Measurements from ENCODE around the gene MRPL40.

DNA sequence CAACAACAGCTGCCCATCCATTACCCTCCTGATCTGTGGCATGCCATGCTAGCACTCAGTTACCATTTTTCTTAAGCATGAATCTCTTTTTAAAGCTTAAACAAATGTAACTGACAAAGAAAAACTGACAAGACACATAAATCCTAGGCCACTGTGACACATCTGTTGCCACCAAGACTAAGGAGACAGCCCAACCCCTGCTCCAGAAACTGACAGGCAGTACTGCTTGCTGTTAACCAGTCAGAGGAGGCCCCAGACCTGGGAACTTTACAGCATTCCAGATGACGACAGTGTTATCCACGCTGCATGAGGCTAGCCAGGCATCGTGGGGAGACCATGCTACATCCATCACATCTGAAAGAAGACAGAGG lies 34.6 kb upstream of the MRPL40 start:
- TF ChIP-seq POLR2AphosphoS5 (IDR thresholded peaks at IDR 0.05) (no peak), POLR2A (IDR thresholded peaks at IDR 0.05; ENCODE audit: low read depth) (no peak), EP300 (IDR thresholded peaks at IDR 0.05) (no peak)
- TF ChIP-seq, protein P1, sequence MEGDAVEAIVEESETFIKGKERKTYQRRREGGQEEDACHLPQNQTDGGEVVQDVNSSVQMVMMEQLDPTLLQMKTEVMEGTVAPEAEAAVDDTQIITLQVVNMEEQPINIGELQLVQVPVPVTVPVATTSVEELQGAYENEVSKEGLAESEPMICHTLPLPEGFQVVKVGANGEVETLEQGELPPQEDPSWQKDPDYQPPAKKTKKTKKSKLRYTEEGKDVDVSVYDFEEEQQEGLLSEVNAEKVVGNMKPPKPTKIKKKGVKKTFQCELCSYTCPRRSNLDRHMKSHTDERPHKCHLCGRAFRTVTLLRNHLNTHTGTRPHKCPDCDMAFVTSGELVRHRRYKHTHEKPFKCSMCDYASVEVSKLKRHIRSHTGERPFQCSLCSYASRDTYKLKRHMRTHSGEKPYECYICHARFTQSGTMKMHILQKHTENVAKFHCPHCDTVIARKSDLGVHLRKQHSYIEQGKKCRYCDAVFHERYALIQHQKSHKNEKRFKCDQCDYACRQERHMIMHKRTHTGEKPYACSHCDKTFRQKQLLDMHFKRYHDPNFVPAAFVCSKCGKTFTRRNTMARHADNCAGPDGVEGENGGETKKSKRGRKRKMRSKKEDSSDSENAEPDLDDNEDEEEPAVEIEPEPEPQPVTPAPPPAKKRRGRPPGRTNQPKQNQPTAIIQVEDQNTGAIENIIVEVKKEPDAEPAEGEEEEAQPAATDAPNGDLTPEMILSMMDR (IDR thresholded peaks at IDR 0.05) = no peak
